ENCODE data around the gene ALAS1.

The ALAS1 gene

GRCh38 chr3:52256159-52256558 lies 58.2 kb downstream of the ALAS1 start:
- DNase-seq: no peak

- no peak for DNase-seq
Observed at GRCh38 chr3:52256622-52257021, 58.7 kb downstream of the ALAS1 start.

DNA sequence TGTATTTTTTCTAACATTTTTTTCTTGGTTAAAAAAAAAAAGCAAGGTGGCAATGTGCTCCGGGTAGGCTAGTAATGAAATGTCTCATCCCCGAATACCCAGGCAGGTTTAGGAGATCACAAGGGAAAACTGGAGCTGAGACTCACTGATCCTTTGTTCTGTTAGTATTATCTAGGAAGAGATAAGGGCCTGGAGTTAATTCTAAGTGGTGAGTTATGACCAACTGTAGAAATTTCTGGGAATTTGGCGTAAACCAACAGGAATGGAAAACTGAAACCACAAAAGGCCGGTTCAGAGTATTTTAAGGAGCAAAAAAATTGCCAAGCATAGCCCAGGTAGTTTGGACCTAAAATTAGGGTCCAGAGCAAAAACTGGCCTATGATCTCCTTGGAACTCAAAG lies 60.0 kb downstream of the ALAS1 start:
- DNase-seq: no peak

- DNase-seq: no peak
Observed at GRCh38 chr3:52259035-52259434, 61.1 kb downstream of the ALAS1 start.

DNA sequence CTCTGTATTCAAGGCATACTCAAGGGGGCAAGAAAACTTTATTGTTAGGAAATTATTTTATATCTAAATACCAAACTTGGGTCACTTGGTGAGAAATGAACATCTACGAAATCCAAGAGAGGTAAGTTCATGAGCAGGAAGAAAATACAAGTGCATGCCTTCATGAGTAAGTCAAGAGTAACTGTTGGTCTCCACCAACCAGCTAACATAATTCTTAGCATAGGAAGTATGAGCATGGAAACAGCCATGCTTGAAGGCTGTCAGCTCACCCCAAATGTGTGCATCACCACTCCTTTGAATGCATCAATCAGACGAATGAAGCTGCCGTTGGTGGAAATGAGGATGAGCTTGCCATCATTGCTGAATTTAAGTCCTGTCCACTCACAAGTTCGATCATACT lies 61.5 kb downstream of the ALAS1 start:
- no peak for DNase-seq

DNA sequence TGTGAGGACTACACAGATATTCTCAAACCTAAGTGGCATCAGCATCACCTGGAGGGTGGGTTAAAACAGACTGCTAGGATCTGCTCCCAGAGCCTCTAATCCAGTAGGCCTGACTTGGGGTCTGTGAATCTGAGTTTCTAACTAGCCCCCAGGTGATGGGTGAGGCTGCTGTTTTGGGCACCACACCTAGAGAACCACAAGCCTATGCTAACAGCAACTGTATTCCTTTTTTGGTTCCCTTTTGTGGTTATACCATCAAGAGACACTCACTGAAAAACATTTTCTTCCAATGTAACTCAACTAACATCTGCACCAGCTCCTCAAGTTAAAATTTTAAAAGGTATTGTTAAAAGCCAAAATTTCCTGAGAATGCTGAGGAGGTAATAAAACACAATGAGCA lies 64.5 kb downstream of the ALAS1 start:
- DNase-seq: no peak
